Vagina (tissue), 2 donors: ENCODE results near the gene GAB2. TPM values are rescaled to one million over a fixed set of nuclear protein-coding genes. Genes with fewer than 3 reads are reported as not detected.

Source experiments
- DNase-seq, 2 donors: peaks; one replicate each; pipeline ENCODE4 v3.0.0-alpha.2; 2017; ENCODE audit errors: extremely low spot score in 2 of 2
- H3K27ac ChIP-seq: fragments of 200-600 bp; sonication (generic); one replicate; pipeline ENCODE4 v1.5.1; 2019
- H3K27me3 ChIP-seq: fragments of 200-600 bp; sonication (generic); one replicate; pipeline ENCODE4 v1.5.1; 2019
- H3K36me3 ChIP-seq, 2 donors: fragments of 200-600 bp; sonication (generic); one replicate each; pipeline ENCODE4 v1.5.1; 2017 to 2019
- H3K4me1 ChIP-seq: fragments of 200-600 bp; sonication (generic); one replicate; pipeline ENCODE4 v1.5.1; 2019
- H3K4me3 ChIP-seq, 2 donors: fragments of 200-600 bp; sonication (generic); 1 replicate in 1 of 2; 2 replicates in 1 of 2; pipeline ENCODE4 v1.5.1; 2016 to 2019
- H3K9me3 ChIP-seq: fragments of 200-600 bp; sonication (generic); one replicate; pipeline ENCODE4 v1.5.1; 2019
- CTCF ChIP-seq, 3 experiments: fragments of 450-650 bp in 2 of 3; fragments of 200-600 bp in 1 of 3; sonication (generic) in 1 of 3; IDR thresholded peaks; one replicate each; pipeline ENCODE4 v1.5.1; 2017 to 2019; ENCODE audit warnings: antibody characterized with exemption in 3 of 3, mild to moderate bottlenecking in 2 of 3, moderate library complexity in 2 of 3
- POLR2A ChIP-seq, 2 donors: fragments of 450-650 bp; IDR thresholded peaks; one replicate each; pipeline ENCODE4 v1.6.1; 2017; ENCODE audit warnings: antibody characterized with exemption in 2 of 2, mild to moderate bottlenecking in 2 of 2, moderate library complexity in 2 of 2
- POLR2AphosphoS5 ChIP-seq, 2 donors: sonication (generic); formaldehyde crosslinking; IDR thresholded peaks; one replicate each; pipeline ENCODE4 v1.9.0; 2017; ENCODE audit warnings: antibody characterized with exemption in 2 of 2, mild to moderate bottlenecking in 2 of 2, low read depth in 1 of 2; ENCODE audit not compliant: insufficient read depth in 1 of 2
- intact Hi-C: fragments of 100-400 bp; cut with DNase I; formaldehyde crosslinking; loops from one replicate; pipeline ENCODE4 v1.15.1; 2023
- total RNA-seq: library from RNA; depleted of rRNA; stranded (reverse); fragments of >200 nt; gene quantifications from one replicate; pipeline ENCODE4 v1.2.3, GENCODE V29; 2016

GAB2 gene
- total RNA-seq, 1 donor from 2014 or later, result 24.6 TPM

- Histone ChIP-seq H3K27me3 (no peaks in the 10 kb centered on the region), H3K9me3 (no peaks in the 10 kb centered on the region), H3K36me3 (peaks cover 0 to 34% of the 10 kb centered on the region in 2 donors), H3K4me1 (no peaks in the 10 kb centered on the region), H3K27ac (no peak overlapping the region), H3K4me3 (no peak overlapping the region)
- intact Hi-C loops, result no loop called here
- TF ChIP-seq CTCF (IDR thresholded peaks at IDR 0.05) (no peak), POLR2A (IDR thresholded peaks at IDR 0.05) (no peak), POLR2AphosphoS5 (IDR thresholded peaks at IDR 0.05; ENCODE audit: insufficient read depth in 1 of 2, low read depth in 1 of 2) (no peak)
- DNase-seq, result no peak
Observed at GRCh38 chr11:78205256-78205655, 212.4 kb downstream of the GAB2 start.

GRCh38 chr11:78203184-78203583 lies 214.4 kb downstream of the GAB2 start:
- Histone ChIP-seq H3K36me3 (peaks cover 0 to 22% of the 10 kb centered on the region in 2 donors), H3K27me3 (no peaks in the 10 kb centered on the region), H3K4me3 (no peak overlapping the region), H3K27ac (no peak overlapping the region), H3K4me1 (no peaks in the 10 kb centered on the region), H3K9me3 (no peaks in the 10 kb centered on the region)
- intact Hi-C loops, result no loop called here
- no peak for DNase-seq
- TF ChIP-seq POLR2A (IDR thresholded peaks at IDR 0.05) (no peak), CTCF (IDR thresholded peaks at IDR 0.05) (no peak), POLR2AphosphoS5 (IDR thresholded peaks at IDR 0.05; ENCODE audit: insufficient read depth in 1 of 2, low read depth in 1 of 2) (no peak)

GRCh38 chr11:78202733-78203167 lies 214.9 kb downstream of the GAB2 start:
- TF ChIP-seq POLR2A (IDR thresholded peaks at IDR 0.05), result no peak
- no peak for TF ChIP-seq CTCF (IDR thresholded peaks at IDR 0.05)
- no peak for TF ChIP-seq POLR2AphosphoS5 (IDR thresholded peaks at IDR 0.05; ENCODE audit: insufficient read depth in 1 of 2, low read depth in 1 of 2)

GRCh38 chr11:78201096-78201818 lies 216.4 kb downstream of the GAB2 start:
- H3K27me3 ChIP-seq, result no peaks in the 10 kb centered on the region
- TF ChIP-seq POLR2AphosphoS5 (IDR thresholded peaks at IDR 0.05; ENCODE audit: insufficient read depth in 1 of 2, low read depth in 1 of 2) (no peak), POLR2A (IDR thresholded peaks at IDR 0.05) (no peak), CTCF (IDR thresholded peaks at IDR 0.05) (no peak)
- no peaks in the 10 kb centered on the region for H3K9me3 ChIP-seq
- H3K4me3 ChIP-seq, result no peak overlapping the region
- H3K36me3 ChIP-seq, result peaks cover 0 to 8% of the 10 kb centered on the region in 2 donors
- H3K4me1 ChIP-seq, result peaks cover 5% of the 10 kb centered on the region
- intact Hi-C loops, result no loop called here
- H3K27ac ChIP-seq, result no peak overlapping the region
- no peak for DNase-seq

More at GRCh38 chr11:78202733-78203167, 214.9 kb downstream of the GAB2 start:
- Histone ChIP-seq H3K9me3 (no peaks in the 10 kb centered on the region), H3K27ac (no peak overlapping the region), H3K27me3 (no peaks in the 10 kb centered on the region), H3K4me1 (no peaks in the 10 kb centered on the region), H3K4me3 (no peak overlapping the region), H3K36me3 (peaks cover 0 to 18% of the 10 kb centered on the region in 2 donors)
- intact Hi-C loops, result no loop called here
- no peak for DNase-seq

GRCh38 chr11:78200553-78200952 lies 217.1 kb downstream of the GAB2 start:
- Histone ChIP-seq H3K4me1 (peaks cover 8% of the 10 kb centered on the region), H3K36me3 (peaks cover 0 to 3% of the 10 kb centered on the region in 2 donors), H3K9me3 (no peaks in the 10 kb centered on the region), H3K27ac (no peak overlapping the region), H3K27me3 (no peaks in the 10 kb centered on the region), H3K4me3 (no peak overlapping the region)
- TF ChIP-seq POLR2AphosphoS5 (IDR thresholded peaks at IDR 0.05; ENCODE audit: insufficient read depth in 1 of 2, low read depth in 1 of 2) (no peak), CTCF (IDR thresholded peaks at IDR 0.05) (no peak), POLR2A (IDR thresholded peaks at IDR 0.05) (no peak)
- no peak for DNase-seq
- intact Hi-C loops, result no loop called here
